Breast epithelium (tissue), 4 donors: ENCODE results near the gene CCNL1. TPM values are rescaled to one million over a fixed set of nuclear protein-coding genes. Genes with fewer than 3 reads are reported as not detected.
A peak's percentile ranks its signal among the peaks of the same experiment; 100 is the strongest.

Experiments used
- DNase-seq, 2 donors: peaks; one replicate each; pipeline ENCODE4 v3.0.0-alpha.2; 2019; ENCODE audit warnings: low spot score in 2 of 2
- H3K27ac ChIP-seq, 2 donors: fragments of 200-600 bp; sonication (generic) in 1 of 2; one replicate each; pipeline ENCODE4 v1.5.1; 2016 to 2019; ENCODE audit warnings: mild to moderate bottlenecking in 1 of 2
- H3K27me3 ChIP-seq, 2 donors: fragments of 200-600 bp; sonication (generic) in 1 of 2; one replicate each; pipeline versions ENCODE4 v1.5.1 to v1.6.0; 2017 to 2019; ENCODE audit warnings: control low read depth in 1 of 2, mild to moderate bottlenecking in 1 of 2
- H3K36me3 ChIP-seq: fragments of 200-600 bp; one replicate; pipeline ENCODE4 v1.5.1; 2019
- H3K4me1 ChIP-seq, 2 donors: fragments of 200-600 bp; sonication (generic); one replicate each; pipeline ENCODE4 v1.5.1; 2016 to 2019; ENCODE audit warnings: control low read depth in 1 of 2
- H3K4me3 ChIP-seq, 3 donors: fragments of 200-600 bp; sonication (generic); 1 replicate in 2 of 3; 2 replicates in 1 of 3; pipeline ENCODE4 v1.5.1; 2016 to 2019; ENCODE audit warnings: mild to moderate bottlenecking in 3 of 3, moderate library complexity in 2 of 3
- H3K9me3 ChIP-seq, 2 donors: fragments of 200-600 bp; sonication (generic) in 1 of 2; one replicate each; pipeline ENCODE4 v1.5.1; 2016 to 2019; ENCODE audit warnings: control low read depth in 1 of 2
- POLR2A ChIP-seq: fragments of 450-650 bp; IDR thresholded peaks from one replicate; pipeline ENCODE4 v1.6.1; 2016; ENCODE audit warnings: antibody characterized with exemption, mild to moderate bottlenecking, moderate library complexity
- POLR2AphosphoS5 ChIP-seq, 3 donors: sonication (generic); formaldehyde crosslinking; IDR thresholded peaks; one replicate each; pipeline ENCODE4 v1.6.1; 2017; ENCODE audit warnings: antibody characterized with exemption in 3 of 3
- intact Hi-C: fragments of 100-400 bp; cut with DNase I; formaldehyde crosslinking; loops from one replicate; pipeline ENCODE4 v1.15.1; 2023; ENCODE audit warnings: low total_unique reads
- total RNA-seq, 3 donors: library from RNA; depleted of rRNA; stranded (reverse); fragments of >200 nt; gene quantifications; one replicate each; pipeline ENCODE4 v1.1.0, GENCODE V29; 2016
- TF ChIP-seq, protein P1 (sequence below), 3 donors: fragments of 450-650 bp; IDR thresholded peaks; one replicate each; pipeline ENCODE4 v1.5.1; 2016 to 2017; ENCODE audit warnings: antibody characterized with exemption in 3 of 3, mild to moderate bottlenecking in 3 of 3, moderate library complexity in 3 of 3

The CCNL1 gene
- total RNA-seq, 3 donors from 2014 or later, result 270 to 573 (median 300) TPM

DNA sequence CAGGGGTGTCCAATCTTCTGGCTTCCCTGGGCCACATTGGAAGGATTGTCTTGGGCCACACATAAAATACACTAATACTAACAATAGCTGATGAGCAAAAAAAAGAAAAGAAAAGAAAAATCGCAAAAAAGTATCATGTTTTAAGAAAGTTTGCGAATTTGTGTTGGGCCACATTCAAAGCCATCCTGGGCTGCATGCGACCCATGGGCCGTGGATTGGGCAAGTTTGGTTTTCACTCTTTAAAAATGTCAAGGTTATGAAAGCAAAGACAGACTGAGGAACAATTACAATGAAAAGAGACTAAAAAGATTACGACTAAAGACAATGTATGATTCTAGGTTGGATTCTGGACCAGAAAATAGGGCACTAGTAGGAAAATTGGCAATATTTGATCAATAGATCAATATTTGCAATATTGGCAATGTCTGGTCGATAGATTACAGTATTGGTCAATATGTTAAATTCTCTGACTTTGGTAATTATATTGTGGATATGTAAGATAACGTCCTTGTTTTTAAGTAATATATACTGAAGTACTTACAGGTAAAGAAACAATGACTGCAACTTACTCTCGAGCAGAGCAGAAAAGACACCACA lies 19.9 kb downstream of the CCNL1 start:
- no peak overlapping the region for H3K4me3 ChIP-seq
- H3K9me3 ChIP-seq, result no peaks in the 10 kb centered on the region
- H3K27ac ChIP-seq, result no peak overlapping the region
- no peak for DNase-seq
- H3K27me3 ChIP-seq, result no peaks in the 10 kb centered on the region
- intact Hi-C loops, result no loop called here
- H3K4me1 ChIP-seq, result peaks cover 4% of the 10 kb centered on the region in 2 donors
- TF ChIP-seq, protein P1, sequence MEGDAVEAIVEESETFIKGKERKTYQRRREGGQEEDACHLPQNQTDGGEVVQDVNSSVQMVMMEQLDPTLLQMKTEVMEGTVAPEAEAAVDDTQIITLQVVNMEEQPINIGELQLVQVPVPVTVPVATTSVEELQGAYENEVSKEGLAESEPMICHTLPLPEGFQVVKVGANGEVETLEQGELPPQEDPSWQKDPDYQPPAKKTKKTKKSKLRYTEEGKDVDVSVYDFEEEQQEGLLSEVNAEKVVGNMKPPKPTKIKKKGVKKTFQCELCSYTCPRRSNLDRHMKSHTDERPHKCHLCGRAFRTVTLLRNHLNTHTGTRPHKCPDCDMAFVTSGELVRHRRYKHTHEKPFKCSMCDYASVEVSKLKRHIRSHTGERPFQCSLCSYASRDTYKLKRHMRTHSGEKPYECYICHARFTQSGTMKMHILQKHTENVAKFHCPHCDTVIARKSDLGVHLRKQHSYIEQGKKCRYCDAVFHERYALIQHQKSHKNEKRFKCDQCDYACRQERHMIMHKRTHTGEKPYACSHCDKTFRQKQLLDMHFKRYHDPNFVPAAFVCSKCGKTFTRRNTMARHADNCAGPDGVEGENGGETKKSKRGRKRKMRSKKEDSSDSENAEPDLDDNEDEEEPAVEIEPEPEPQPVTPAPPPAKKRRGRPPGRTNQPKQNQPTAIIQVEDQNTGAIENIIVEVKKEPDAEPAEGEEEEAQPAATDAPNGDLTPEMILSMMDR (IDR thresholded peaks at IDR 0.05), result no peak
- TF ChIP-seq POLR2A (no peak), POLR2AphosphoS5 (IDR thresholded peaks at IDR 0.05) (no peak)
- no peaks in the 10 kb centered on the region for H3K36me3 ChIP-seq

DNA sequence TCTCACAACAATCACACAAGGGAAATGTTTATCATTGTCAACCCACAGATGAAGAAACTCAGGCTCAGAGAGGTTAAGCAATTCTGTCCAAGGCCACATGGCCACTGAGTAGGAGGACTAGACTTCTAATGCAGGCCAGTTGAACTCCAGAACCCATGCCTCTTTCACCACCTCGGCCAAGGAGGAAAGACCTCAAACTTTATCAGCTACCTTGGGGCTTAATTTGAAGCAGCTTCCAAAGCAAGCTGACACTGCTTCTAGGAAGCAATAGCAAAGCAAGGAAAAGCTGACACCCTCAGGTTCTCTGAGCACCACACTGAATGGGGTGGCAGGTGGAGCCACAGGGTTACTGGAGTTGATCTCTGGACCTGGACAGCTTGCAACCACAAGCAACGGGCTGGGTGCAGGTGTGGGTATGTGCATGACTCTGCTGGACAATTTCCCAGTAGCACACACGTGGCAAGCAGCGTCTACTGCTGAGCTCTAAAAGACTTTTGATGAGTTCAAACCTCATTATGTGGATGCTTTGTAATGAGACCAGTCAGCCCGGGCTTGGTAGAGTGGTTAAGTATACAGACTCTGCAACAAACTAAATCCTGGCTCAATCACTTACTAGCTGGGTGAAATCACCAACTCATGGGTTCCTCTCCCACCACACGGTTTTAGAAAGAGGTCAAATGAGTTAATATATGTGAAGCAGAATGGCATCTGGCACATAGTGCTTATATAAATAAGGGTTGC lies 23.1 kb downstream of the CCNL1 start:
- H3K27me3 ChIP-seq, result no peaks in the 10 kb centered on the region
- no peaks in the 10 kb centered on the region for H3K36me3 ChIP-seq
- no peaks in the 10 kb centered on the region for H3K9me3 ChIP-seq
- H3K27ac ChIP-seq, result peak overlapping the region; percentile 65 to 70
- H3K4me3 ChIP-seq, result no peak overlapping the region
- no peak for TF ChIP-seq POLR2A
- TF ChIP-seq, protein P1 (IDR thresholded peaks at IDR 0.05), result no peak
- TF ChIP-seq POLR2AphosphoS5 (IDR thresholded peaks at IDR 0.05), result no peak
- peaks cover 4% of the 10 kb centered on the region in 2 donors for H3K4me1 ChIP-seq
- intact Hi-C loops, result no loop called here
- DNase-seq, result peak in 1 of 2 donors; percentile 48

DNA sequence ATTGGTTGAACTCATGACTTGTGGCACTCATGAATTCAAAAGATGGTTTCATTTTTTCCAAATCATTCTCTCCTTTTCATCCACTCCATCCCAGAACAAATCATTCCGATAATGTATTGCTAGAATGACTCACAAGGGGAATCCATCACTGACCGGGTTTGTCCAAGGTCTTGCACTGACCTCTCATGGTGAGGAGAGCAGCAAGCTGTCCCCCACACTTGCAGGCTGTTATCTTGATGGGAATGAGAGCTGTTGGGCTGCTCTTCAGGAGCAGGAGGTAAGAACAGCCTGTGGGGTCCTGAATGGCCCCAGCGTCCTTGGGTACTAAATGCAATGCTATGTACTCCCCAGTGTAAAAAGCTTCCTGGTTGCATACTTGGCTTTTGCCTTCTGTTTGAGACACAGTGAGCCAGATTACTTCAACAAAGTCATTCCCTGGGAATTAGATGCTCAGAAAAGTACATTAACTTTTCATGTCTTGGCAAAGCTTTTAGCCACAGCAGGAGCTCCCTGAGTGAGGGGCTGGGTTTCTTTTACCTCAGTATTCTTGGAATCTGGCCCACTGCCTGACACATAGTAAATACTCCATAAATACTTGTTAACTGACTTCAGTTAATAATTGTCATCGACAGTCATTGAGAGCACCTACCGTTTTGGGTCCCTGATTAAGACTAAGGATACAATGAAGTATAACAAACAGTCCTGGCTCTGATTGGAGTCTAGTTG lies 24.1 kb downstream of the CCNL1 start:
- H3K4me3 ChIP-seq, result no peak overlapping the region
- H3K27ac ChIP-seq, result peak overlapping the region; percentile 65 to 70
- no peaks in the 10 kb centered on the region for H3K27me3 ChIP-seq
- no peaks in the 10 kb centered on the region for H3K9me3 ChIP-seq
- no peaks in the 10 kb centered on the region for H3K36me3 ChIP-seq
- DNase-seq, result no peak
- intact Hi-C loops, result no loop called here
- no peak for TF ChIP-seq POLR2AphosphoS5 (IDR thresholded peaks at IDR 0.05)
- TF ChIP-seq POLR2A, result no peak
- TF ChIP-seq, protein P1 (IDR thresholded peaks at IDR 0.05), result no peak
- H3K4me1 ChIP-seq, result peaks cover 4% of the 10 kb centered on the region in 2 donors

GRCh38 chr3:157134620-157135191 lies 25.2 kb downstream of the CCNL1 start:
- no peaks in the 10 kb centered on the region for H3K36me3 ChIP-seq
- no peak for DNase-seq
- no peaks in the 10 kb centered on the region for H3K27me3 ChIP-seq
- H3K4me1 ChIP-seq, result peaks cover 4% of the 10 kb centered on the region in 2 donors
- TF ChIP-seq POLR2AphosphoS5 (IDR thresholded peaks at IDR 0.05) (no peak), POLR2A (no peak)
- TF ChIP-seq, protein P1 (IDR thresholded peaks at IDR 0.05), result no peak
- no peak overlapping the region for H3K4me3 ChIP-seq
- H3K27ac ChIP-seq, result peak overlapping the region; percentile 4 to 58
- no peaks in the 10 kb centered on the region for H3K9me3 ChIP-seq
- intact Hi-C loops, result no loop called here
